Fibroblast of the aortic adventitia (primary cell): ENCODE measurements around the gene EGLN2. TPM values are rescaled to one million over a fixed set of nuclear protein-coding genes. Genes with fewer than 3 reads are reported as not detected.
A peak's percentile ranks its signal among the peaks of the same experiment; 100 is the strongest.

Source experiments
- DNase-seq: peaks from one replicate; pipeline ENCODE4 v3.0.0-alpha.2; 2010; ENCODE audit warnings: low read depth
- H3K4me3 ChIP-seq: 2 replicates; pipeline ENCODE4 v1.5.1; 2011; ENCODE audit warnings: low read depth, mild to moderate bottlenecking, control low read depth, low read length, moderate library complexity
- CTCF ChIP-seq: IDR thresholded peaks from 2 replicates; pipeline ENCODE4 v1.5.1; 2011; ENCODE audit warnings: mild to moderate bottlenecking, low read length, control low read depth, inconsistent platforms; ENCODE audit not compliant: insufficient read depth
- total RNA-seq: library from RNA; depleted of rRNA; stranded (reverse); fragments of >200 nt; gene quantifications from 2 replicates; pipeline ENCODE4 v1.2.3, GENCODE V29; 2012; ENCODE audit warnings: low replicate concordance

The EGLN2 gene
- total RNA-seq, 1 donor: 60.6 TPM

GRCh38 chr19:40776364-40776763, 22.6 kb upstream of the EGLN2 start:
- no peak for DNase-seq
- no peak for TF ChIP-seq CTCF
- no peak overlapping the region for H3K4me3 ChIP-seq

- peak overlapping the region; percentile 68 for H3K4me3 ChIP-seq
Observed at GRCh38 chr19:40776932-40777644, 21.9 kb upstream of the EGLN2 start.

DNA sequence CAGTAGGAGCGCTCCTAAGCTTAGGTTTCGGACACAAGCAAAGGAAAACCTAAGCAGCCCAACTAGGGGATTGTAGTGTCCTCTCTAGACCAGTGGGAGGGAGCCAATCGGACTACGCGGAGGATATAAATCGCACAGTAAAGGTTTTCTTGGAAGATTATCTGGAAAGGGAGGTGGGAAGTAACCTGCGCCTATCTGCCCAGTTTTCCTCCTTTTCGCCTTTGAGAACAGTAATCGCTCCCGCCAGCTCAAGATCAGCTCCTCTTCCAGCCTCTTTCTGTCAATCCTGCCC, 21.4 kb upstream of the EGLN2 start:
- H3K4me3 ChIP-seq: peak overlapping the region; percentile 68
- TF ChIP-seq CTCF: no peak
- no peak for DNase-seq

More at GRCh38 chr19:40776932-40777644, 21.9 kb upstream of the EGLN2 start:
- peak; percentile 94 for DNase-seq
- no peak for TF ChIP-seq CTCF

- peak within 1 kb of the TSS; percentile 81 for H3K4me3 ChIP-seq
- peak; percentile 99 for DNase-seq
- TF ChIP-seq CTCF: no peak
Observed at GRCh38 chr19:40777937-40778705, 20.9 kb upstream of the EGLN2 start, which contains the start of gene RAB4B. Gene RAB4B (plus strand): TSS chr19:40778247. CDS start chr19:40778376, 129 bp downstream.

GRCh38 chr19:40778706-40779284, 20.2 kb upstream of the EGLN2 start:
- DNase-seq: no peak
- peak overlapping the region; percentile 81 for H3K4me3 ChIP-seq
- TF ChIP-seq CTCF: no peak

DNA sequence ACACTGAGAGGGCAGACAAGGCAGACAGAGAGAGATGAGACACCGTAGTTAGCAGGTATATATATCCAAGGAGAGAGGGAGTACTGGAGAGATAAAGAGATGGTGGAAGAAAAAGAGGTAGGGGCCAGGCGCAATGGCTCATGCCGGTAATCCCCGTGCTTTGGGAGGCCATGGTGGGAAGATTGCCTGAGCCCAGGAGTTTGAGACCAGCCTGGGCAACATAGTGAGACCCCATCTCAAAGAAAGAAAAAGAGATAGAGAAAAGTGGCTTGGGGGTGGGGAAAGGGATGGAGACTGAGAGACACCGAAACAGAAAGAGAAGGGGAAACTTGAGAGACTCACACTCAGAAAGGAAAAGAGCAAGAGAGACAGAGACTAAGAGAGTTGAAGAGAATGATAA, 18.4 kb upstream of the EGLN2 start:
- no peak for TF ChIP-seq CTCF
- DNase-seq: no peak
- no peak overlapping the region for H3K4me3 ChIP-seq
